Measurements from ENCODE around the gene C6orf15.

The C6orf15 gene

GRCh38 chr6:31139599-31139998 lies 27.2 kb upstream of the C6orf15 start:
- no peak overlapping the region for H2BK12ac ChIP-seq (ENCODE audit: low read length)
- H2AFZ ChIP-seq (ENCODE audit: insufficient read depth, low read length, poor library complexity): no peak overlapping the region
- no peaks in the 10 kb centered on the region for H3K79me2 ChIP-seq (ENCODE audit: control insufficient read depth, insufficient read depth, low read length, poor library complexity)
- H3K4me2 ChIP-seq (ENCODE audit: low read length): no peak overlapping the region
- peaks cover 13% of the 10 kb centered on the region in 2 experiments for H3K36me3 ChIP-seq (ENCODE audit: control insufficient read depth in 1 of 2, insufficient read depth in 2 of 2, low read length in 2 of 2)
- H3K14ac ChIP-seq (ENCODE audit: low read length): no peak overlapping the region
- no peak overlapping the region for H3K4ac ChIP-seq (ENCODE audit: low read depth, low read length)
- no peak overlapping the region for H4K91ac ChIP-seq (ENCODE audit: low read depth, low read length)
- H3K27me3 ChIP-seq (ENCODE audit: insufficient read depth, low read length): no peaks in the 10 kb centered on the region
- no peak overlapping the region for H4K12ac ChIP-seq (ENCODE audit: low read depth, low read length)
- no peaks in the 10 kb centered on the region for H3K9me3 ChIP-seq (ENCODE audit: insufficient read depth, low read depth, low read length)
- no peak overlapping the region for H2AK5ac ChIP-seq (ENCODE audit: low read length)
- H4K8ac ChIP-seq (ENCODE audit: low read depth, low read length): no peak overlapping the region
- no peak overlapping the region for H2BK120ac ChIP-seq (ENCODE audit: insufficient read depth, low read length, poor library complexity)
- no peak overlapping the region for H3K4me3 ChIP-seq (ENCODE audit: low read depth, low read length)
- no peak overlapping the region for H3K23ac ChIP-seq (ENCODE audit: low read length)
- H3K27ac ChIP-seq (ENCODE audit: low read depth, low read length): no peak overlapping the region
- DNase-seq: no peak
- no peaks in the 10 kb centered on the region for H3K79me1 ChIP-seq (ENCODE audit: low read length)
- WGBS (ENCODE audit: extremely low coverage, insufficient coverage, insufficient read length): no CpG with 5 or more reads among the region's 4 CpGs
- no peak overlapping the region for H2BK5ac ChIP-seq (ENCODE audit: low read depth, low read length, poor library complexity)
- H3K18ac ChIP-seq (ENCODE audit: low read length): no peak overlapping the region
- H3K9ac ChIP-seq (ENCODE audit: low read length): no peak overlapping the region
- H3K4me1 ChIP-seq (ENCODE audit: control insufficient read depth in 1 of 2, insufficient read depth in 2 of 2, low read length in 2 of 2): peaks cover 4 to 7% of the 10 kb centered on the region in 2 experiments

GRCh38 chr6:31138982-31139381 lies 26.6 kb upstream of the C6orf15 start, which contains the start of gene PSORS1C2:
Gene PSORS1C2, minus strand, starts transcription at chr6:31139066. Its CDS starts 40 bp downstream, at chr6:31139026.
- Histone ChIP-seq H3K9me3 (ENCODE audit: insufficient read depth, low read depth, low read length) (no peaks in the 10 kb centered on the region), H4K91ac (ENCODE audit: low read depth, low read length) (no peak within 1 kb of the TSS), H3K14ac (ENCODE audit: low read length) (no peak within 1 kb of the TSS), H3K79me1 (ENCODE audit: low read length) (no peaks in the 10 kb centered on the region), H2BK120ac (ENCODE audit: insufficient read depth, low read length, poor library complexity) (no peak within 1 kb of the TSS), H3K27me3 (ENCODE audit: insufficient read depth, low read length) (no peaks in the 10 kb centered on the region), H2BK5ac (ENCODE audit: low read depth, low read length, poor library complexity) (no peak within 1 kb of the TSS), H4K8ac (ENCODE audit: low read depth, low read length) (no peak within 1 kb of the TSS), H3K4ac (ENCODE audit: low read depth, low read length) (no peak within 1 kb of the TSS), H4K12ac (ENCODE audit: low read depth, low read length) (no peak within 1 kb of the TSS), H3K79me2 (ENCODE audit: control insufficient read depth, insufficient read depth, low read length, poor library complexity) (no peaks in the 10 kb centered on the region), H3K36me3 (ENCODE audit: control insufficient read depth in 1 of 2, insufficient read depth in 2 of 2, low read length in 2 of 2) (peaks cover 7 to 8% of the 10 kb centered on the region in 2 experiments), H2AFZ (ENCODE audit: insufficient read depth, low read length, poor library complexity) (peak within 1 kb of the TSS; percentile 45), H3K4me1 (ENCODE audit: control insufficient read depth in 1 of 2, insufficient read depth in 2 of 2, low read length in 2 of 2) (peaks cover 4 to 7% of the 10 kb centered on the region in 2 experiments), H3K27ac (ENCODE audit: low read depth, low read length) (no peak within 1 kb of the TSS), H2AK5ac (ENCODE audit: low read length) (no peak within 1 kb of the TSS), H3K9ac (ENCODE audit: low read length) (no peak within 1 kb of the TSS), H3K23ac (ENCODE audit: low read length) (no peak within 1 kb of the TSS), H3K4me3 (ENCODE audit: low read depth, low read length) (no peak within 1 kb of the TSS), H3K4me2 (ENCODE audit: low read length) (no peak within 1 kb of the TSS), H3K18ac (ENCODE audit: low read length) (no peak within 1 kb of the TSS), H2BK12ac (ENCODE audit: low read length) (no peak within 1 kb of the TSS)
- no CpG with 5 or more reads among the region's 4 CpGs for WGBS (ENCODE audit: extremely low coverage, insufficient coverage, insufficient read length)
- no peak for DNase-seq

GRCh38 chr6:31135710-31136109 lies 23.3 kb upstream of the C6orf15 start:
- H3K9me3 ChIP-seq (ENCODE audit: insufficient read depth, low read depth, low read length): no peaks in the 10 kb centered on the region
- H4K91ac ChIP-seq (ENCODE audit: low read depth, low read length): no peak overlapping the region
- no CpG with 5 or more reads among the region's 10 CpGs for WGBS (ENCODE audit: extremely low coverage, insufficient coverage, insufficient read length)
- H2BK120ac ChIP-seq (ENCODE audit: insufficient read depth, low read length, poor library complexity): no peak overlapping the region
- H3K36me3 ChIP-seq (ENCODE audit: control insufficient read depth in 1 of 2, insufficient read depth in 2 of 2, low read length in 2 of 2): no peaks in the 10 kb centered on the region
- no peak overlapping the region for H3K4me2 ChIP-seq (ENCODE audit: low read length)
- no peak overlapping the region for H4K8ac ChIP-seq (ENCODE audit: low read depth, low read length)
- no peak overlapping the region for H3K14ac ChIP-seq (ENCODE audit: low read length)
- H3K79me1 ChIP-seq (ENCODE audit: low read length): no peaks in the 10 kb centered on the region
- no peak overlapping the region for H4K12ac ChIP-seq (ENCODE audit: low read depth, low read length)
- H3K27me3 ChIP-seq (ENCODE audit: insufficient read depth, low read length): no peaks in the 10 kb centered on the region
- H3K18ac ChIP-seq (ENCODE audit: low read length): no peak overlapping the region
- no peak overlapping the region for H2BK5ac ChIP-seq (ENCODE audit: low read depth, low read length, poor library complexity)
- no peak overlapping the region for H3K4me3 ChIP-seq (ENCODE audit: low read depth, low read length)
- H3K23ac ChIP-seq (ENCODE audit: low read length): no peak overlapping the region
- no peak overlapping the region for H2BK12ac ChIP-seq (ENCODE audit: low read length)
- no peak overlapping the region for H2AK5ac ChIP-seq (ENCODE audit: low read length)
- H3K4me1 ChIP-seq (ENCODE audit: control insufficient read depth in 1 of 2, insufficient read depth in 2 of 2, low read length in 2 of 2): peaks cover 4 to 7% of the 10 kb centered on the region in 2 experiments
- H2AFZ ChIP-seq (ENCODE audit: insufficient read depth, low read length, poor library complexity): no peak overlapping the region
- no peak overlapping the region for H3K4ac ChIP-seq (ENCODE audit: low read depth, low read length)
- DNase-seq: no peak
- no peaks in the 10 kb centered on the region for H3K79me2 ChIP-seq (ENCODE audit: control insufficient read depth, insufficient read depth, low read length, poor library complexity)
- H3K27ac ChIP-seq (ENCODE audit: low read depth, low read length): no peak overlapping the region
- H3K9ac ChIP-seq (ENCODE audit: low read length): no peak overlapping the region

- Histone ChIP-seq H2AK5ac (ENCODE audit: low read length) (no peak overlapping the region), H3K23ac (ENCODE audit: low read length) (no peak overlapping the region), H2BK12ac (ENCODE audit: low read length) (no peak overlapping the region), H3K18ac (ENCODE audit: low read length) (no peak overlapping the region), H3K79me1 (ENCODE audit: low read length) (no peaks in the 10 kb centered on the region), H4K8ac (ENCODE audit: low read depth, low read length) (no peak overlapping the region), H2BK120ac (ENCODE audit: insufficient read depth, low read length, poor library complexity) (no peak overlapping the region), H3K4ac (ENCODE audit: low read depth, low read length) (no peak overlapping the region), H3K4me1 (ENCODE audit: control insufficient read depth in 1 of 2, insufficient read depth in 2 of 2, low read length in 2 of 2) (no peaks in the 10 kb centered on the region), H2AFZ (ENCODE audit: insufficient read depth, low read length, poor library complexity) (no peak overlapping the region), H3K27me3 (ENCODE audit: insufficient read depth, low read length) (no peaks in the 10 kb centered on the region), H3K4me3 (ENCODE audit: low read depth, low read length) (no peak overlapping the region), H3K14ac (ENCODE audit: low read length) (no peak overlapping the region), H3K9ac (ENCODE audit: low read length) (no peak overlapping the region), H3K79me2 (ENCODE audit: control insufficient read depth, insufficient read depth, low read length, poor library complexity) (no peaks in the 10 kb centered on the region), H2BK5ac (ENCODE audit: low read depth, low read length, poor library complexity) (no peak overlapping the region), H3K36me3 (ENCODE audit: control insufficient read depth in 1 of 2, insufficient read depth in 2 of 2, low read length in 2 of 2) (no peaks in the 10 kb centered on the region), H3K4me2 (ENCODE audit: low read length) (no peak overlapping the region), H3K27ac (ENCODE audit: low read depth, low read length) (no peak overlapping the region), H4K91ac (ENCODE audit: low read depth, low read length) (no peak overlapping the region), H3K9me3 (ENCODE audit: insufficient read depth, low read depth, low read length) (no peaks in the 10 kb centered on the region), H4K12ac (ENCODE audit: low read depth, low read length) (no peak overlapping the region)
- DNase-seq: no peak
- WGBS (ENCODE audit: extremely low coverage, insufficient coverage, insufficient read length): no CpG with 5 or more reads among the region's 6 CpGs
Measured at GRCh38 chr6:31132806-31133205, 20.4 kb upstream of the C6orf15 start.
